ENCODE results near the gene TMEFF2. TPM values are rescaled to one million over a fixed set of nuclear protein-coding genes. Genes with fewer than 3 reads are reported as not detected.

Gene TMEFF2
- total and polyA plus RNA-seq, 10 of the 15 experiments (the other 5 are each of a cell fraction or from before 2014, with no cell fraction given), result not detected

DNA sequence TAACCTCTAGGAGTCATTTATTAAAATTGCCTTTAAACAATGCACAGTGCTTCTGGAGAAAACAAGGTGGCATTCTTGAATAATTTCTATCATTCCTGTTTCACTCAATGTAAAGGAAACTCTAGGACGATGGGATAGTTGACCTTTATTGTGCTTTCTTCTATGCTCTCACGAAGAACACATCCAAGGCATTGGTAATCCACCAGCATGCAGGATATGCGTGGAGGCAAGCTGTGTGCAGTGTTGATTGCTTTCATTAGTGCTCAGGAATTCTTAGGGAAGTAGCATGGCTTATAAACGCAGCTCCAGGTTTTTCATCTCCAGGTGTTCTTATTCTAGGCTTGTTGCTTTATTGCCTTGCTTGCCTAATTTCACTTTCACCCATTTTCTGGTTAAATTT lies 289.4 kb downstream of the TMEFF2 start:
- intact Hi-C loops (cut with micrococcal nuclease; ENCODE audit: unreplicated experiment) (no loop called here), in situ Hi-C loops (cut with MboI) (no loop called here)
- FAIRE-seq (no peak), ATAC-seq (no peak), DNase-seq (ENCODE audit: low read depth, low spot score) (no peak)
- POLR2A ChIA-PET, result interaction anchor here (1.3 kb wide), 1 partner anchor 17 kb away, joined by 4 read pairs; no protein-coding TSS in a partner anchor
- no peak overlapping the region for H2AFZ ChIP-seq (ENCODE audit: control insufficient read depth, low read depth, low read length)
- no peak overlapping the region for H3K9ac ChIP-seq (ENCODE audit: control insufficient read depth, insufficient read depth, low read length)
- RAD21 ChIA-PET (ENCODE audit: unreplicated experiment), result no interaction called here
- H3K36me3 ChIP-seq (ENCODE audit: control insufficient read depth in 2 of 2, insufficient read depth in 2 of 2, low read length in 1 of 2), result no peaks in the 10 kb centered on the region
- no peaks in the 10 kb centered on the region for H3K9me3 ChIP-seq (replicated peaks; ENCODE audit: control insufficient read depth, insufficient read depth, low read length)
- no peaks in the 10 kb centered on the region for H3K4me1 ChIP-seq (ENCODE audit: control insufficient read depth, insufficient read depth, low read length)
- 30% methylated on average over 4 of the region's 4 CpGs for WGBS (ENCODE audit: insufficient coverage, insufficient replicate concordance, low lambda C conversion rate, missing lambda C conversion rate)
- H4K20me1 ChIP-seq (ENCODE audit: control insufficient read depth, insufficient read depth), result no peaks in the 10 kb centered on the region
- H3K27me3 ChIP-seq (replicated peaks in 1 of 2; ENCODE audit: control insufficient read depth in 2 of 2, insufficient read depth in 2 of 2, low read length in 1 of 2), result no peaks in the 10 kb centered on the region
- no peak overlapping the region for H3K4me3 ChIP-seq
- H3K79me2 ChIP-seq (ENCODE audit: control insufficient read depth, insufficient read depth, low read length), result no peaks in the 10 kb centered on the region
- CTCF ChIA-PET, result interaction anchor here (1.0 to 1.6 kb wide), 2 partner anchors 9 to 12 kb away, joined by 3 read pairs; no protein-coding TSS in a partner anchor
- no TSS peak for BruUV-seq (replicated peaks)
- H3K4me2 ChIP-seq (ENCODE audit: control insufficient read depth, insufficient read depth), result no peak overlapping the region
- H3K27ac ChIP-seq (ENCODE audit: control insufficient read depth, insufficient read depth), result no peak overlapping the region
- SMC1A ChIA-PET (ENCODE audit: uncharacterized antibody, unreplicated experiment), result interaction anchor here (0.7 kb wide), 1 partner anchor 34 kb away, joined by 3 read pairs; no protein-coding TSS in a partner anchor
- no peak for TF ChIP-seq NFIC (IDR thresholded peaks at IDR 0.05; ENCODE audit: low read depth, low read length)
- no peak for TF ChIP-seq ZNF207 (IDR thresholded peaks at IDR 0.05; ENCODE audit: borderline replicate concordance)
- no peak for TF ChIP-seq ZNF384 (IDR thresholded peaks at IDR 0.05; ENCODE audit: borderline replicate concordance, low read depth, low read length)
- TF ChIP-seq, protein P1, sequence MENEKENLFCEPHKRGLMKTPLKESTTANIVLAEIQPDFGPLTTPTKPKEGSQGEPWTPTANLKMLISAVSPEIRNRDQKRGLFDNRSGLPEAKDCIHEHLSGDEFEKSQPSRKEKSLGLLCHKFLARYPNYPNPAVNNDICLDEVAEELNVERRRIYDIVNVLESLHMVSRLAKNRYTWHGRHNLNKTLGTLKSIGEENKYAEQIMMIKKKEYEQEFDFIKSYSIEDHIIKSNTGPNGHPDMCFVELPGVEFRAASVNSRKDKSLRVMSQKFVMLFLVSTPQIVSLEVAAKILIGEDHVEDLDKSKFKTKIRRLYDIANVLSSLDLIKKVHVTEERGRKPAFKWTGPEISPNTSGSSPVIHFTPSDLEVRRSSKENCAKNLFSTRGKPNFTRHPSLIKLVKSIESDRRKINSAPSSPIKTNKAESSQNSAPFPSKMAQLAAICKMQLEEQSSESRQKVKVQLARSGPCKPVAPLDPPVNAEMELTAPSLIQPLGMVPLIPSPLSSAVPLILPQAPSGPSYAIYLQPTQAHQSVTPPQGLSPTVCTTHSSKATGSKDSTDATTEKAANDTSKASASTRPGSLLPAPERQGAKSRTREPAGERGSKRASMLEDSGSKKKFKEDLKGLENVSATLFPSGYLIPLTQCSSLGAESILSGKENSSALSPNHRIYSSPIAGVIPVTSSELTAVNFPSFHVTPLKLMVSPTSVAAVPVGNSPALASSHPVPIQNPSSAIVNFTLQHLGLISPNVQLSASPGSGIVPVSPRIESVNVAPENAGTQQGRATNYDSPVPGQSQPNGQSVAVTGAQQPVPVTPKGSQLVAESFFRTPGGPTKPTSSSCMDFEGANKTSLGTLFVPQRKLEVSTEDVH (IDR thresholded peaks at IDR 0.05; ENCODE audit: low read depth, partially characterized antibody), result no peak
- TF ChIP-seq, protein P2, sequence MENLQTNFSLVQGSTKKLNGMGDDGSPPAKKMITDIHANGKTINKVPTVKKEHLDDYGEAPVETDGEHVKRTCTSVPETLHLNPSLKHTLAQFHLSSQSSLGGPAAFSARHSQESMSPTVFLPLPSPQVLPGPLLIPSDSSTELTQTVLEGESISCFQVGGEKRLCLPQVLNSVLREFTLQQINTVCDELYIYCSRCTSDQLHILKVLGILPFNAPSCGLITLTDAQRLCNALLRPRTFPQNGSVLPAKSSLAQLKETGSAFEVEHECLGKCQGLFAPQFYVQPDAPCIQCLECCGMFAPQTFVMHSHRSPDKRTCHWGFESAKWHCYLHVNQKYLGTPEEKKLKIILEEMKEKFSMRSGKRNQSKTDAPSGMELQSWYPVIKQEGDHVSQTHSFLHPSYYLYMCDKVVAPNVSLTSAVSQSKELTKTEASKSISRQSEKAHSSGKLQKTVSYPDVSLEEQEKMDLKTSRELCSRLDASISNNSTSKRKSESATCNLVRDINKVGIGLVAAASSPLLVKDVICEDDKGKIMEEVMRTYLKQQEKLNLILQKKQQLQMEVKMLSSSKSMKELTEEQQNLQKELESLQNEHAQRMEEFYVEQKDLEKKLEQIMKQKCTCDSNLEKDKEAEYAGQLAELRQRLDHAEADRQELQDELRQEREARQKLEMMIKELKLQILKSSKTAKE (IDR thresholded peaks at IDR 0.05; ENCODE audit: low read depth, poor library complexity, severe bottlenecking), result no peak
- TF ChIP-seq ESRRA (IDR thresholded peaks at IDR 0.05; ENCODE audit: low read length), result no peak
- TF ChIP-seq STAT3 (IDR thresholded peaks at IDR 0.05; ENCODE audit: low read depth, low read length), result no peak
- no peak for TF ChIP-seq BRCA1 (IDR thresholded peaks at IDR 0.05; ENCODE audit: low read depth, low read length)
- TF ChIP-seq, protein P3, sequence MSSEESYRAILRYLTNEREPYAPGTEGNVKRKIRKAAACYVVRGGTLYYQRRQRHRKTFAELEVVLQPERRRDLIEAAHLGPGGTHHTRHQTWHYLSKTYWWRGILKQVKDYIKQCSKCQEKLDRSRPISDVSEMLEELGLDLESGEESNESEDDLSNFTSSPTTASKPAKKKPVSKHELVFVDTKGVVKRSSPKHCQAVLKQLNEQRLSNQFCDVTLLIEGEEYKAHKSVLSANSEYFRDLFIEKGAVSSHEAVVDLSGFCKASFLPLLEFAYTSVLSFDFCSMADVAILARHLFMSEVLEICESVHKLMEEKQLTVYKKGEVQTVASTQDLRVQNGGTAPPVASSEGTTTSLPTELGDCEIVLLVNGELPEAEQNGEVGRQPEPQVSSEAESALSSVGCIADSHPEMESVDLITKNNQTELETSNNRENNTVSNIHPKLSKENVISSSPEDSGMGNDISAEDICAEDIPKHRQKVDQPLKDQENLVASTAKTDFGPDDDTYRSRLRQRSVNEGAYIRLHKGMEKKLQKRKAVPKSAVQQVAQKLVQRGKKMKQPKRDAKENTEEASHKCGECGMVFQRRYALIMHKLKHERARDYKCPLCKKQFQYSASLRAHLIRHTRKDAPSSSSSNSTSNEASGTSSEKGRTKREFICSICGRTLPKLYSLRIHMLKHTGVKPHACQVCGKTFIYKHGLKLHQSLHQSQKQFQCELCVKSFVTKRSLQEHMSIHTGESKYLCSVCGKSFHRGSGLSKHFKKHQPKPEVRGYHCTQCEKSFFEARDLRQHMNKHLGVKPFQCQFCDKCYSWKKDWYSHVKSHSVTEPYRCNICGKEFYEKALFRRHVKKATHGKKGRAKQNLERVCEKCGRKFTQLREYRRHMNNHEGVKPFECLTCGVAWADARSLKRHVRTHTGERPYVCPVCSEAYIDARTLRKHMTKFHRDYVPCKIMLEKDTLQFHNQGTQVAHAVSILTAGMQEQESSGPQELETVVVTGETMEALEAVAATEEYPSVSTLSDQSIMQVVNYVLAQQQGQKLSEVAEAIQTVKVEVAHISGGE (CRISPR knock-in tag; IDR thresholded peaks at IDR 0.05), result no peak
- TF ChIP-seq EZH2 (IDR thresholded peaks at IDR 0.05; ENCODE audit: borderline replicate concordance, control insufficient read depth, low read depth, low read length), result no peak
- no peak for TF ChIP-seq MXI1 (IDR thresholded peaks at IDR 0.05; ENCODE audit: low read depth, low read length)
- TF ChIP-seq, protein P4, sequence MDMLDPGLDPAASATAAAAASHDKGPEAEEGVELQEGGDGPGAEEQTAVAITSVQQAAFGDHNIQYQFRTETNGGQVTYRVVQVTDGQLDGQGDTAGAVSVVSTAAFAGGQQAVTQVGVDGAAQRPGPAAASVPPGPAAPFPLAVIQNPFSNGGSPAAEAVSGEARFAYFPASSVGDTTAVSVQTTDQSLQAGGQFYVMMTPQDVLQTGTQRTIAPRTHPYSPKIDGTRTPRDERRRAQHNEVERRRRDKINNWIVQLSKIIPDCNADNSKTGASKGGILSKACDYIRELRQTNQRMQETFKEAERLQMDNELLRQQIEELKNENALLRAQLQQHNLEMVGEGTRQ (IDR thresholded peaks at IDR 0.05; ENCODE audit: borderline replicate concordance, low read depth, low read length), result no peak
- no peak for TF ChIP-seq KDM1A (IDR thresholded peaks at IDR 0.05; ENCODE audit: borderline replicate concordance)
- no peak for TF ChIP-seq TBL1XR1 (IDR thresholded peaks at IDR 0.05; ENCODE audit: low read depth, low read length)
- TF ChIP-seq SIX5 (IDR thresholded peaks at IDR 0.05; ENCODE audit: low read depth, low read length, severe bottlenecking), result no peak
